ENCODE measurements around the gene PARD3B.

PARD3B gene

GRCh38 chr2:204890680-204891079, 345.4 kb downstream of the PARD3B start:
- no peak for DNase-seq (ENCODE audit: low read depth, low spot score)

DNA sequence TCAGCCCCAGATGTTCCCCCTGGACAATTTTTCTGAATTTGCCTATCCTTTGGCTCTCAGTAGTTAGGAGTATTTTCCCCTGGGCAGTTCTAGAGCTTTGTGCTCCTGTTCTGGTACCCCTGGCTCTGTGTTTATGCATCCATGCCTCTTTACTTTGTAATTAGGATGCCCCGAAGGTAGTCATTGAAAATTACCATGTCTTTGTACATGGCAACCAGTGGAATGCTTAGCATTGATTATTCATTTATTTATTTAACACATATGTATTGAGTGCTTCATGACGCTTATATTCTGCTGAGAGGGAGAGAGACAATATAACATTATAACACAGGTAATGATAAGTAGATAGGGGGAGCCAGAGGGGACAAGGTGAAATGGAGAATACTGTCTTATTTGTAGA, 346.5 kb downstream of the PARD3B start:
- DNase-seq (ENCODE audit: low read depth, low spot score), result no peak

DNA sequence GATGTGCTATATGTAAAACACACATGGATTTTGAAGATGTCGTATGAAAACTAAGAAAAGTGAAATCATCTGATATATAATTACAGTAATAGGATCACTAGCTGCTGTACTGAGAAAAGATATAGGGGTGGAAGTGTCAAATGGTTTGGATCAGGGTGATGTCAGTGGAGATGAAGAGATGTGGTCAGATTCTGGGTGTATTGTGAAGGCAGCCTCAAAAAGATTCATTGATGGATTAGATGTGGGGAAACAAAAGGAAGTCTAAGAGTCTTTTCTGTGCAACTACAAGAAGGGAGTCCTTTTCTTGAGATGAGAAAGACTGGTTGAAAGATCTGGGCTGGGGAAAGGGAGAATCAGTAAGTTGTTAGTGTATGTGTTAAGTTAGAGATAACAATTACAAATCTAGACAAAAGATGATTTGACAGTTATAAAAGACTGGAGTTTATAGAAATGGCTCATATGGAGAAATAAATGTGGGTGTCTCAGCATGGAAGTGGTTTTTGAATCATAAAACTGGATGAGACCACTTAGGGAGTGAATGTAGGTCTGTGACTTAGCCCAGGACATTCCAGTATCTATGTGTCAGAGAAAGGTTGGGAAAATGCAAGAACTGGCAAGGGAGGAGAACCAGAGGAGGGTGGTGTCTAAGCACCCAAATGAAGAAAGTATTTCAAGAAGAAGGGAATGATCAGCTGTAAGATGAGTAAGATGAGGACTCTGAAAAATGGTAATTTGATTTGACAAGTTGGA, 347.4 kb downstream of the PARD3B start:
- no peak for DNase-seq (ENCODE audit: low read depth, low spot score)

DNA sequence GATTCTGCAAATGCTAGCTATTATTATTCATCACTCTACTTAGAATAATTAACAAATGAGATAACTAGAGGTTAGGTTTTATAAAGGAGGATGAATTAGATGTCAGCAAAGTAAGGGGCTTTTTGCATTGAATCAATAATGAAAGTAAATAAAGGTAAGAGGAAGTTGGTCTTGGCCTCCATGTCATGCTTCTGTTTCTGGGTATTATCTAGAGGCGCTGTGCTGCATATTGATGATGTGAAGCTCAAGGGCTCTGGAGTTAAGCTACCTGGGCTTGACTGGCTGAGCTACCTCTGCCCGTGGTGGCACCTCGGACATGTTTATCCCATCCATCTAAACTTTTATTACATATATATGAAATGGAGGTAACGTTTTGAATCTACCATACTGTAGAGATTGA, 350.9 kb downstream of the PARD3B start:
- DNase-seq (ENCODE audit: low read depth, low spot score), result no peak

- no peak for DNase-seq (ENCODE audit: low read depth, low spot score)
Measured at GRCh38 chr2:204897561-204897960, 352.3 kb downstream of the PARD3B start.

DNA sequence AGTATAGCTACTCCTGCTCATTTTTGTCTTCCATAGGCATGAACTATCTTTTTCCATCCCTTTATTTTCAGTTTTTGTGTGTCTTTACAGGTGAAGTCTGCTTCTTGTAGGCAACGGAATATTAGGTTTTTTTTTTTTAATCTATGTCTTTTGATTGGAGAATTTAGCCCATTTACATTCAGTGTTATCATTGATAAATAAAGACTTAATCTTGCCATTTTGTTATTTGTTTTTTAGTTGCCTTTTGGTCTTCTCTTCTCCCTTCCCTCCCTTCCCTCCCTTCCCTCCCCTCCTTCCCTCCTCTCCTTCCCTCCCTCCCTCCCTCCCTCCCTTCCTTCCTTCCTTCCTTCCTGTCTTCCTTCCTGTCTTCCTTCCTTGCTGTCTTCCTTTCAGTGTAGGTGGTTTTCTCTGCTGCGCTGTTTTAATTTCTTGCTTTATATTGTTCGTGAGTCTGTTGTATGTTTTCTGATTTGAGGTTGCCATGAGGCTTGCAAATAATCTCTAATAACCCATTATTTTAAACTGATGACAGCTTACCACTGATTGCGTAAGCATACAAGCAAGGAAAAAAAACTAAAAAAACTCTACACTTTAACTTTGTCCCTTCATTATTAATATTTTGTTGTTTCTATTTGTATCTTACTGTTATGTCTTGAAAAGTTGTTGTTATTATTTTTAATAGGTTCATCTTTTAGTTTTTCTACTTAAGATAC, 353.8 kb downstream of the PARD3B start:
- DNase-seq (ENCODE audit: low read depth, low spot score), result no peak

GRCh38 chr2:204899983-204900382, 354.7 kb downstream of the PARD3B start:
- DNase-seq (ENCODE audit: low read depth, low spot score), result no peak

GRCh38 chr2:204900487-204900886, 355.2 kb downstream of the PARD3B start:
- no peak for DNase-seq (ENCODE audit: low read depth, low spot score)

GRCh38 chr2:204900910-204901309, 355.6 kb downstream of the PARD3B start:
- DNase-seq (ENCODE audit: low read depth, low spot score), result no peak

GRCh38 chr2:204901591-204901990, 356.3 kb downstream of the PARD3B start:
- no peak for DNase-seq (ENCODE audit: low read depth, low spot score)

- DNase-seq (ENCODE audit: low read depth, low spot score), result no peak
Measured at GRCh38 chr2:204909791-204910190, 364.5 kb downstream of the PARD3B start.

GRCh38 chr2:204913312-204913711, 368.0 kb downstream of the PARD3B start:
- DNase-seq (ENCODE audit: low read depth, low spot score), result no peak

DNA sequence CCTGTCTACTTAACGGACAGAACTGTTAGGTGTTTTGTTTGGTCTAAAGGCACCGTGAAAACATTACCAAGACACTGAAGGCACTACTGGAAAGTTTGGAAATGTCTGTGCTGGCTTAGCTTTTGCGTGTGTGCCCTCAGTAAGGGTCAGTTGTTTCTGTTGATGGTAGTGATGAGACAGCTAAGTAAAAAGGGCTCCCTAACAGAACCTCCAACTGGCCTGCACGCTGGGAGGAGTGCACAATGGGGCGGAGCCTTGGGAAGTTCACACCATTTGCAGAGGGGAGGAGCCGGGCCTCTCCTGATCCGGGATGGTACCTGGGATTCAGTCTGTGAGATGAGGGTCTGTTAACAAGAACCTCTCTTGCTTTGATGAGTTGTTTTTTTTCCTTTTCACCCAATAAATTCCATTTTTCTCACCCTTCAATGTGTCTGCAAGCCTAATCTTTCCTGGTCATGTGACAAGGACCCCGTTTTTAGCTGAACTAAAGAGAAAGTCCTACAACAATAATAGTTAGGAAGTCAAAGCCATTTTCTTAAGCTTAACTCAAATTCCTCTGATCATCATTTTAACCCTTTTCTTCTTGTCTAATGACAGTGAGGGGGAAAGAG, 368.7 kb downstream of the PARD3B start:
- DNase-seq (ENCODE audit: low read depth, low spot score), result peak; percentile 17

DNA sequence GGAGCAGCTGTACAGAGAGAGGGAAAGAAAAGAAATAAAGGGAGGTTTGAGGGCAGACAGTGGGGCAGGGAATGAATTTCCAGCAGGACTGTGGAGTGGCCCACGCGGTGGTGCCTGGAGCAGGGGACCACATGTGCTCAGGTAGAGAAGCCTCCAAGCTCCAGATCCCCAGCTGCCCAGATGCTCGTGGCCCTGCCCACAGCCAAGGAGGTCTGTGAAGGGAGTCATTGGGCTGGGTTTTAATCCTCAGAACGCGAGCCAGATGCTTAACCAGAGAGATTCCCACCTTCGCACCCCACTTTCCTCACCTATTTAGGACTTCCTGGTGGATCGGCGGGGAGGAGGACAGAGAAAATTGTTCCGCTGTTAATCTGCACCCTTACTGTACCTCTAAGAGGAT, 369.4 kb downstream of the PARD3B start:
- no peak for DNase-seq (ENCODE audit: low read depth, low spot score)

GRCh38 chr2:204917089-204917701, 371.9 kb downstream of the PARD3B start:
- DNase-seq (ENCODE audit: low read depth, low spot score), result no peak

DNA sequence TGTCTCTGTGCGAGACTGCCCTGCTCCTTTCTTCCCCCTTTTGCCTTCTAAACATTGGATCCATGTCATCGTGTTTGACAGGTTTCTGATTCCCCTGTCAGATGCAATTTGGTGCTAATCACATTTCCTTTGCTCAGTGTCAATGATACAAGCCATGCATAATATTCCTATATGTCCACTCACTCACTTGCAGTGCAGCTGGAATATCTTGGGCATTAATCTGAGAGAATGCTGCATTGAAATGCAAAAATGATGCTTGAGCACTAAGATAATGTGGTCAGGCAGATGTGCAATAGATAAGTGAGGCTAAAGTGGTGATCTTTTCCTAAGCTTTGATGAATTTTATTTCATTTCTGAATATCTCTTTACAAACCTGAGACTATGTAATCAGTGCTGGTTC, 375.5 kb downstream of the PARD3B start:
- no peak for DNase-seq (ENCODE audit: low read depth, low spot score)

DNA sequence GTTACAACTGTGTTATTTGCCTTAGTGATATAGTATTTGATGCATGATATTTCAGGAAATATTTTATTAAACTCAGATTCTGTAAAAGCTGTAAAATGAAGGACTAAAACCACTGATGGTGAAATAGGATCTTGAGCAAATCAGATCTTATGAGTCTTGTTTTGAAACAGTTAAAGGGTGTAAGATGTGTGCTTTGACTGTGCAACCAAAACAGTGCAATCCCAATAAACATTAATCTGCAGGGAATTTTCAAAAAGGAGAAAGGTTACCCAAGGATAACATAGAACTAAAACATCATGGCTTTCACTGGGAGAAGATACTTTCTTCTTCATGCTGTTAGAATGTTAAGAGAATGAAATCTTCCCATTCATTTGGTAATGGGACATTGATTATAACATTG, 378.7 kb downstream of the PARD3B start:
- no peak for DNase-seq (ENCODE audit: low read depth, low spot score)

GRCh38 chr2:204931562-204931961, 386.3 kb downstream of the PARD3B start:
- DNase-seq (ENCODE audit: low read depth, low spot score), result no peak

DNA sequence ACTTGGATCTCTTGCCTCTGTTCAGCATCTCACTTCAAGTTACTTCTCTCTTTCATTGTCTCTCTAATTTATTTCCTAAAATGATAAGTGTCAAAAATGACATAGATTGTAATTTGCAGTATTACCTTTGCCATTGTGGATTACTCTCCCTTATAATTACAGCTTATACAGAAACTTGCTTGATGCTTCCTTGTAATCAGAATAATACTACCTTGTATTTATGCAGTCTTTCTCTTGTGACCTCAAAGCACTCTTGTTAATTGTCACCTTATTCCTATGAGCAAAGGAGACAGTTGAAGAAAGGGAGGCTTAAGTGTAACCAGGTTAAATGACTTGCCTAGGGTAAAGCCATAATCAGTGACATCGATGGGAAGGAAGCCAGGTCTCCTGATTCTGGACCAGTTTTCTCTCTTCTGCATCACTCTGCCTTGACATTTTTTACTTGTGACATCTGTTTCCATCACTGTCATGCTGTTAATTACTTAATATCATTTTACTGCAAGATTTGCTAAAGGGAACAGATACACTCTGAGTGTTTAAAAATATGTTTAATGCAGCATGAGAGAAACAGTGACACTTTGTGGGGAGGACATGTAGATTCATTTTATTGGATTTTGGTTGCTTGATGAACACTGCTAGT, 388.6 kb downstream of the PARD3B start:
- no peak for DNase-seq (ENCODE audit: low read depth, low spot score)

- DNase-seq (ENCODE audit: low read depth, low spot score), result no peak
Measured at GRCh38 chr2:204944927-204945326, 399.7 kb downstream of the PARD3B start.

GRCh38 chr2:204945376-204945775, 400.1 kb downstream of the PARD3B start:
- DNase-seq (ENCODE audit: low read depth, low spot score), result peak; percentile 14

DNA sequence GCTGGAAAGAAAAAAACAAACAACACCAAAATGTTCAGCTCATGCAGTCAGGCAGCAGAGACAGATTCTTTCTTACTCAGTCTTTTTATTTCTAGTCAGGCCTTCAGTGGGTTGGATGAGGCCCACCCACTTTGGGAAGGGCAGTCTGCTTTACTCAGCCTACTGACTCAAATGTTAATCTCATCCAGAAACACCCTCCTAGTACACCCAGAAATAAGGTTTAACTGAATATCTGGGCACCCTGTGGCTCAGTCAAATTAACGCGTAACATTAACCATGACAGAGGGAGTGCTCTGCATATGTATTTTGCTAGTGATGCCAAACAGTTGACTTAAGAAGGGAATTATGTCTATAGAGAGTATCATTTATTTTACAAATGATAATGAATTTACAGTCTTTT, 401.6 kb downstream of the PARD3B start:
- no peak for DNase-seq (ENCODE audit: low read depth, low spot score)

Data from ELF-1 (cell line).